ENCODE measurements around the gene POC1A. TPM values are rescaled to one million over a fixed set of nuclear protein-coding genes. Genes with fewer than 3 reads are reported as not detected.

The POC1A gene
- total RNA-seq, 1 donor from 2014 or later: 2.5 TPM

GRCh38 chr3:52085681-52086282, 68.4 kb downstream of the POC1A start:
- no peak for DNase-seq (ENCODE audit: low read depth)

GRCh38 chr3:52084954-52085680, 69.1 kb downstream of the POC1A start:
- DNase-seq (ENCODE audit: low read depth): no peak

GRCh38 chr3:52084216-52084945, 69.8 kb downstream of the POC1A start:
- DNase-seq (ENCODE audit: low read depth): no peak

GRCh38 chr3:52083556-52084087, 70.6 kb downstream of the POC1A start:
- DNase-seq (ENCODE audit: low read depth): no peak

GRCh38 chr3:52082951-52083350, 71.3 kb downstream of the POC1A start:
- no peak for DNase-seq (ENCODE audit: low read depth)

- DNase-seq (ENCODE audit: low read depth): no peak
Measured at GRCh38 chr3:52080830-52081719, 73.1 kb downstream of the POC1A start.

GRCh38 chr3:52079958-52080357, 74.3 kb downstream of the POC1A start:
- no peak for DNase-seq (ENCODE audit: low read depth)

- no peak for DNase-seq (ENCODE audit: low read depth)
Measured at GRCh38 chr3:52078781-52079560, 75.3 kb downstream of the POC1A start.

- no peak for DNase-seq (ENCODE audit: low read depth)
Measured at GRCh38 chr3:52077925-52078324, 76.3 kb downstream of the POC1A start.

GRCh38 chr3:52076896-52077780, 77.1 kb downstream of the POC1A start:
- no peak for DNase-seq (ENCODE audit: low read depth)

GRCh38 chr3:52073490-52073889, 80.7 kb downstream of the POC1A start:
- DNase-seq (ENCODE audit: low read depth): no peak

GRCh38 chr3:52072471-52072870, 81.8 kb downstream of the POC1A start:
- no peak for DNase-seq (ENCODE audit: low read depth)

GRCh38 chr3:52072020-52072419, 82.2 kb downstream of the POC1A start:
- DNase-seq (ENCODE audit: low read depth): no peak

- no peak for DNase-seq (ENCODE audit: low read depth)
Measured at GRCh38 chr3:52070724-52071621, 83.2 kb downstream of the POC1A start.

- no peak for DNase-seq (ENCODE audit: low read depth)
Measured at GRCh38 chr3:52069855-52070254, 84.4 kb downstream of the POC1A start.

GRCh38 chr3:52069135-52069534, 85.1 kb downstream of the POC1A start:
- no peak for DNase-seq (ENCODE audit: low read depth)

- no peak for DNase-seq (ENCODE audit: low read depth)
Measured at GRCh38 chr3:52068730-52069129, 85.5 kb downstream of the POC1A start.

- no peak for DNase-seq (ENCODE audit: low read depth)
Measured at GRCh38 chr3:52068055-52068571, 86.1 kb downstream of the POC1A start.

GRCh38 chr3:52067526-52067925, 86.7 kb downstream of the POC1A start:
- no peak for DNase-seq (ENCODE audit: low read depth)

Data from renal cortical epithelial cell (primary cell).